Measurements from ENCODE around the gene SNORC.

SNORC gene

GRCh38 chr2:232869138-232870017 lies 686 bp upstream of the SNORC start:
- no peak for DNase-seq

DNA sequence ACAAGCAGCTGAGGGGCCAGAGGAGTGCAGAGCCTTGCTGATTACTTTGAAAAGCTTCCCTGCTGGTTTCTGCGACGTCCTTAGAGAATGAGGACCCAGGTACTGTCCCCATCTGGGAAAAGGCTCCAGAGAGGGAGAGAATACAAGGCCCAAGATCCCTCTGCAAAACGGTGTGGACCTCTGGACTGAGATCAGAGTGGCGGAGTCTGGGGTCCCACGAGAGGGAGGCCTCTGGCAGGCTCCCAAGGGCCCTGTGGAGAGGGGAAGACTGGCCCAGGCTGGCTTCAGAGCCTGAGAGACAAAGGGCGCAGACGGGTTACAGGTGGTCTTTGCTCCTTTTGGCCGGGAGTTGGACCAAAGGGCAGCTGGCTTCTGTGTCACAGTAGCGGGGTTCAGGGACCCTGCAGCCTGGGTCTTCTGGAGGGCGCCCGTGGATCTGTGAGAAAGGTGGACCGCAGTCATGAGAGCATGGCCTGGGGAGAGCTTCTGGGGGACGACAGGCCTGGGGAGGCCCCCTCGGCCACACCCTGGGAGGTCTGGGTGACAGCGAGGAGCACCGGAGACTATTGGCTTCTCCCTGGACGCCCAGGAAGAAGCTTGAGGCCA lies 805 bp downstream of the SNORC start:
- DNase-seq, result no peak

DNA sequence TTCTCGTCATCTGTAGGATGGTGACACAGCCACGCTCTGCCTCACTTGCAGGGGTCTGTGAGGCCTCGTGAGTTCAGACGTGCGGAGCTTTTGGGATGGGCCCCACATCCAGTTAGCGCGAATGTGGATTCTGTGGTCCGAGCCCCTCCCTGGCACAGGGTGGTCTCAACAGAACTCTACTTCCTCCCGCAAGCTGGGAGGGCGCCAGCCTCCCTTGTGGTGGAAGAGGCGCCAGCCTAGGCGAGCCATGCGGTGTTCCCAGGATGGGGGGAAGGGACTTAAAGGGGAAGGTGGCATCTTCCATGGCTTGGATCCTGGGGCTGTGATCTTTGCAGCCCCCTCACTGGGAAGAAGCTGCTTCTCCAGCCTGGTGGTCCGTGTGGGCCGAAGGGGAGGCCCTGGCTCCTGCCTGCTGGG lies 1.4 kb downstream of the SNORC start:
- DNase-seq, result no peak

- DNase-seq, result no peak
Observed at GRCh38 chr2:232871835-232872736, 2.0 kb downstream of the SNORC start.

- no peak for DNase-seq
Observed at GRCh38 chr2:232872826-232873225, 2.8 kb downstream of the SNORC start.

GRCh38 chr2:232873292-232873908 lies 3.3 kb downstream of the SNORC start:
- no peak for DNase-seq

GRCh38 chr2:232873909-232874641 lies 4.0 kb downstream of the SNORC start:
- no peak for DNase-seq

- DNase-seq, result no peak
Observed at GRCh38 chr2:232874677-232875223, 4.7 kb downstream of the SNORC start.

DNA sequence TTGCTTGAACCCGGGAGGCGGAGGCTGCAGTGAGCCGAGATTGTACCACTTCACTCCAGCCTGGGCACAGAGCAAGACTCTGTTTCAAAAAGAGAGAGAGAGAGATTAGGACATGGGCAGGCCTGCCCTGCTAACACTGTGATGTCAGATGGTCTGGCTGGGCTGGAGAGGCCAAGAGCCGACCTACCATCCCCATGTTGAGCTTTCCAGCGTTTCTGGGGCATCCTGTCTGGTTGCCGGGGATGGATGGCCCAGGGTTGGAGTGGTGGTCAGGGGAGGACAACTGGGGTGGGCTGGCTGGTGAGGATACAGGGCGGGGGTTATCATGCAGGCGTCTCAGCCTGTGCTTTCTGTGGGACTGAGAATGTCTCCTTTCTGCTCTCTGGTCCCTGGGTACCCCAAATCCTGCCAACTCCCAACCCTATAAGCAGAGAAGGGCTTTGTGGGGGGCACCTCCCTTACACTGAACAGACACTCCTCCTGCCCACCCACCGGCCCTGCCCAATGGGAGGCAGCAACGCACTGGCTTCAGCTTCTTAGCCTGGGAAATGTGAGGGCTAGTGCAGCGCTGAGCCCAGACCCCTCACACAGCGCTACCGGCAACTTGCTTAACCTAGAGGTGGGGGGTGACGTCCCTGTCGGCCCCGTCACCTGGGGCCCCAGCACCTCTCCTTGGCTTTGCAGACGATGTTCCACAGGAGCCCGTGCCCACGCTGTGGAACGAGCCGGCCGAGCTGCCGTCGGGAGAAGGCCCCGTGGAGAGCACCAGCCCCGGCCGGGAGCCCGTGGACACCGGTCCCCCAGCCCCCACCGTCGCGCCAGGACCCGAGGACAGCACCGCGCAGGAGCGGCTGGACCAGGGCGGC lies 5.4 kb downstream of the SNORC start:
- no peak for DNase-seq

DNA sequence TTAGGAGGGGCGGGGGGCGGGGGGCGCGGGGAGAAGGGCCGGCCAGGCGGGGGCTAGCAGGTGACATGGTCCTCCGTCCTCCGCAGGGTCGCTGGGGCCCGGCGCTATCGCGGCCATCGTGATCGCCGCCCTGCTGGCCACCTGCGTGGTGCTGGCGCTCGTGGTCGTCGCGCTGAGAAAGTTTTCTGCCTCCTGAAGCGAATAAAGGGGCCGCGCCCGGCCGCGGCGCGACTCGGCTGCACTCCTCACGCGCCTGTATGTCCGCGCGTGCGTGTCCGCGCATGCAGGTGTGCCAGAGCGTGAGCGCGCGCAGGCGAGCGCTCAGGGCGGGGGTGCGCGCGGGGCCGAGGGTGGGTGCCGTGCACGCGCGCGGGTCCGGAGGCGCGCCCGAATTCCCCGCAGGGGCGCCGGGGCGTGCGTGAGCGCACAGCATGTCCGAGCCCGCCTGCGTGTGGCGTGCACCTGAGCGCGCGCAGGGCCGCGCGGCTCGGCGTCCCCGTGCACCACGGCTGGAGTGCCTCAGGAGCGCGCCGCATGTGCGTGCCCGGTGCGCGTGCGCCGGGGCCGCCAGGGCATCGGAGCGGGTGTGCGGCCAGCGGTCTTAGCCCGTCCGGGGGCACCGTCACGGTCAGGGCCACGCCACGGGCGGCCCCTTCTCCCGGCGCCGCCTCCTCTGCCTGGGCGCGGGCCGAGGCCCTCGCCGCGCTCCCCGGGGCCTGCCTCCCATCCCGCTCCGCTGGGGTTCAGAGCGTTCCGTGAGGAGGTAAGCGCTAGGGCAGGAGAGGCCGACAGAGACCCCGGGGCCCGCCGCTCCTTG lies 6.3 kb downstream of the SNORC start:
- no peak for DNase-seq

DNA sequence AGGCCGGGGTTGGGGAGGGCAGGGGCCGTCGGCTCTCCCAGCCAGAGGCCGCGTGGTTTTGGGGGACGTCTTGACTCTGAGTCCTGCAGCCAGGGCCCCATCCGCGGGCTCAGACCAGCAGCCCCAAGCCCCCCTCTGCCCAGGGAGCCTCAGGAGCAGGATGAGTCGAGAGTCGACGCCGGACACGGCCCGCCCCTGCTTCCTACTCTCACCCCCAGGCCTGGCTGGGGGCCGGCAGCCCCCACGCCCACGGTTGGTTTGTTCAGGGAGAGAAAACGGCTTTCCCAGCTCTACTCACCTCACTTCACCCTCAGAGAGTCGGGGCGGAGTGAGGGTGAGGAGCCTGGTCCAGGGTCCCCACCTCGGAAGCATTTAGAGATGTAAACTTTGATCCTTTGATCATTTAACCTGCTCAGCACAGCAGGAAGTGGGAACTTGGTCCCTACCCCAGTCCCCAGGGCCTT lies 6.9 kb downstream of the SNORC start:
- DNase-seq, result no peak

- DNase-seq, result no peak
Observed at GRCh38 chr2:232877940-232878511, 8.0 kb downstream of the SNORC start.

DNA sequence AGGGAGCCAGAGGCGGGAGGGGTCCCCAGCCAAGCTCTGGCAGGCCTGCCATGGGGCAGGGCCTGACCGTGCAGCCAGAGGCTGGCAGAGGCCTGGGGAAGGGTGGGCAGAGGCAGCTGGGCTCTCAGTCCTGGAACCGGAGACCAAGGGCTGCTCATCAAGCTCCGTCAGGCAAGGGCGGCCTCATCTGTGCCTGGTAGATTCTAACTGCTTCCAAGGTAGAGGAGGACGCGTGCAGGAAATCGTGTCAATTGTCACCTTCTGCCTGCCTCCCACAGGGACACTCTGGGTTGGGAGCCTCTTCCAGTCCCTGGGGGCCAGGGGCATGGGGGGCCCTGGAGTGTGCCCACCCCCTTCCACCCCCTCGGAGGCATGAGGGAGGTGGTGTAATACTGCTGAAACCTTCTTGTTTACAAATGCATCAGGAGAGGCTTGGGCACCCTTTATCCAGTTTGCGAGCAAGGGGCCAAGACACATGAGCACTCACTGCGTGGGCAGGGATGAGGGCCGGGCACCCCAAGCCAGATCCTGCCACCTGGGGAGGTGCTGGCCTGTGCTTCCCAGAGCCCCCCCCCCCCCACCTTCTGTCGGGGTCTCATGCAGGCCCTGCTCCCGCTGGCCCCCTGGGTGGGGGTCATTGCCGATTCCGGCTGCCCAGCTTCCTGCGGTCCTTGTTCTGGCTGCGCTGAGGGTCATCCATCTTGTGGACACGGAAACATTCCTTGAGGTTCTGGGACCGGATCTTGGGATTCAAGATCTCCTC lies 9.0 kb downstream of the SNORC start:
- no peak for DNase-seq

DNA sequence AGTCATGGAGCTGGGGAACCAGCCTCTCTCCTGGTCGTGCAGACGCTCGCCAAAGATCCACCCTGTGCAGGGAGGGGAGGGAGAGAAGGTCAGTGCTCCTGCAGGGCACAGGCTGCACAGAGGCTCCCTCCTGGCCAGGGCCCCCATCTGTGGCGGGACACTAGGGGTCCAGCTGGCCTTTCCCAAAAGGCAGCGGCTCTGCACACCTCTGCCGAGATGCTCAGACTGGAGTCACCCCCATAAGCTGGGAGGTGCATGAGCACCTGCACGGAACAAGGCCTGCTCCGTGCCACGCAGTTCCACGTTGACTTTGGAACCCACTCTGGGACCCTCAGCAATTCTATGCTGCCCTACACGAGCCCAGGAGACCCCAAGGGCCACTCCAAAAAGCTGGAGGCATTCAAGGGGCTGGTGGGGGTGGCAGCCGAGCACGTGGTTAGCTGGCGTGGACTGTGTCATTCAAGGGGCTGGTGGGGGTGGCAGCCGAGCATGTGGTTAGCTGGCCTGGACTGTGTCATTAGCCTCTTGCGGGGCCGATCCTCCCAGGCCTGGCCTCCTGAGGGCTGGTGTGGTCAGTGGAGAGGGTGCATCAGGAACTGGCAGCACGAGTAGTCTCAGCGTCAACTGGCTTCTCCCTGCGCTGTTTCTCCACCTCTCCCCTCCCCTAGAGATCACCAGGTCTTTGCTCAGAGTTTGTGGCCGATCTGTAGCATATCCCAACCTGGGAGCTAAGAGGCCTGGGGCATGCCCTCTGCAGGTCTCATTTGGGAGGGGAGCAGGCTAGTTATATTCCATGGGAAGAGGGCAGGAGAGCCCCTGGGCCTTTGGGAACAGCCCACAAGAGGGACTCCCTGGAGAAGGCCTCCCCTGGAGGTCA lies 9.8 kb downstream of the SNORC start:
- DNase-seq, result no peak

- no peak for DNase-seq
Observed at GRCh38 chr2:232880764-232881351, 10.8 kb downstream of the SNORC start.

GRCh38 chr2:232882085-232882484 lies 12.0 kb downstream of the SNORC start:
- DNase-seq, result no peak

- DNase-seq, result no peak
Observed at GRCh38 chr2:232882505-232883115, 12.5 kb downstream of the SNORC start.

Data from stimulated activated naive CD4-positive, alpha-beta T cell treated with Interleukin-2 at 50 U/mL for 16 hours (primary cell).